H1 (cell line): ENCODE measurements around the gene C20orf202. TPM values are rescaled to one million over a fixed set of nuclear protein-coding genes. Genes with fewer than 3 reads are reported as not detected.

Experiments used
- CTCF ChIA-PET: fragments of 300-600 bp; sonication (Branson Sonifier 250); formaldehyde crosslinking; loops from one replicate; lab custom pipeline; 2021; ENCODE audit not compliant: partially characterized antibody; lab: Charles Lee
- POLR2A ChIA-PET: fragments of 300-600 bp; sonication (Branson Sonifier 250); formaldehyde crosslinking; loops from one replicate; lab custom pipeline; 2021; ENCODE audit warnings: inconsistent platforms; ENCODE audit not compliant: partially characterized antibody; lab: Charles Lee
- DNase-seq, 2 experiments: peaks; one replicate each; pipeline versions ENCODE4 v3.0.0 to v3.0.0-alpha.2; 2010 to 2022; ENCODE audit warnings: low spot score in 2 of 2, low read depth in 1 of 2, mixed read lengths in 1 of 2
- FAIRE-seq: peaks from 2 replicates; lab custom pipeline; 2011; peaks lifted over from hg19 to GRCh38; lab: Jason Lieb, UNC
- H2AFZ ChIP-seq: 2 replicates; pipeline ENCODE4 v1.8.1; 2012; ENCODE audit warnings: low read length, inconsistent platforms
- H2AK5ac ChIP-seq: 2 replicates; pipeline ENCODE4 v1.6.1; 2013; ENCODE audit warnings: low read depth, low read length
- H2BK120ac ChIP-seq: replicated peaks from 2 replicates; pipeline ENCODE3; 2013; ENCODE audit warnings: low read depth, low read length, inconsistent platforms
- H2BK12ac ChIP-seq: 2 replicates; pipeline ENCODE4 v1.6.1; 2013; ENCODE audit warnings: low read depth, low read length
- H2BK15ac ChIP-seq: 2 replicates; pipeline ENCODE4 v1.6.1; 2013; ENCODE audit warnings: low read length
- H2BK20ac ChIP-seq: 2 replicates; pipeline ENCODE4 v1.6.1; 2013; ENCODE audit warnings: low read length
- H2BK5ac ChIP-seq: 2 replicates; pipeline ENCODE4 v1.6.1; 2013; ENCODE audit warnings: low read depth, low read length
- H3K14ac ChIP-seq: 2 replicates; pipeline ENCODE4 v1.6.1; 2013; ENCODE audit warnings: inconsistent platforms; ENCODE audit not compliant: insufficient read length
- H3K18ac ChIP-seq: 2 replicates; pipeline ENCODE4 v1.6.1; 2013; ENCODE audit warnings: low read length; ENCODE audit errors: extremely low read depth
- H3K23ac ChIP-seq: 2 replicates; pipeline ENCODE4 v1.6.1; 2013; ENCODE audit warnings: inconsistent platforms; ENCODE audit not compliant: insufficient read length
- H3K23me2 ChIP-seq: 2 replicates; pipeline ENCODE4 v1.6.1; 2013; ENCODE audit warnings: low read depth, low read length
- H3K27ac ChIP-seq: 2 replicates; pipeline ENCODE4 v1.6.1; 2011; ENCODE audit warnings: low read depth, low read length, inconsistent platforms
- H3K27me3 ChIP-seq, 4 experiments: replicated peaks in 1 of 4; 1 replicate in 1 of 4; 2 replicates in 3 of 4; pipeline versions ENCODE4 v1.6.1 to v1.8.1; 2011 to 2013; ENCODE audit warnings: low read length in 3 of 4, mild to moderate bottlenecking in 3 of 4, inconsistent platforms in 2 of 4, mixed read lengths in 2 of 4, moderate library complexity in 1 of 4; ENCODE audit not compliant: control insufficient read depth in 3 of 4, insufficient read depth in 3 of 4; ENCODE audit errors: extremely low read depth in 1 of 4
- H3K36me3 ChIP-seq, 4 experiments: 2 replicates each; pipeline versions ENCODE4 v1.6.1 to v1.8.1; 2011 to 2013; ENCODE audit warnings: mild to moderate bottlenecking in 4 of 4, low read length in 3 of 4, moderate library complexity in 2 of 4, control low read depth in 1 of 4, inconsistent platforms in 1 of 4; ENCODE audit not compliant: insufficient read depth in 4 of 4, control insufficient read depth in 2 of 4
- H3K4ac ChIP-seq: replicated peaks from 2 replicates; pipeline ENCODE3; 2013; ENCODE audit warnings: low read length, low read depth, mixed read lengths, inconsistent platforms; ENCODE audit not compliant: insufficient read length
- H3K4me1 ChIP-seq, 4 experiments: replicated peaks in 1 of 4; 1 replicate in 1 of 4; 2 replicates in 3 of 4; pipeline versions ENCODE4 v1.6.1 to v1.8.1; 2011 to 2013; ENCODE audit warnings: low read length in 3 of 4, inconsistent platforms in 2 of 4, mixed read lengths in 1 of 4; ENCODE audit not compliant: insufficient read depth in 4 of 4, control insufficient read depth in 3 of 4
- H3K4me2 ChIP-seq, 2 experiments: 2 replicates each; pipeline versions ENCODE4 v1.6.1 to v1.8.1; 2011 to 2013; ENCODE audit warnings: low read depth in 2 of 2, low read length in 2 of 2, control low read depth in 1 of 2, inconsistent platforms in 1 of 2, mild to moderate bottlenecking in 1 of 2; ENCODE audit not compliant: insufficient read depth in 1 of 2
- H3K4me3 ChIP-seq, 4 experiments: fragments of 200-600, 300-600 bp in 1 of 4; sonication (generic), shearing (Covaris generic), sonication (Bioruptor Twin) in 1 of 4; 2 replicates each; pipeline versions ENCODE4 v1.5.1 to v1.8.1; 2011 to 2016; ENCODE audit warnings: low read length in 4 of 4, low read depth in 3 of 4, control low read depth in 2 of 4, inconsistent platforms in 2 of 4, mild to moderate bottlenecking in 2 of 4, mixed read lengths in 1 of 4, moderate library complexity in 1 of 4; ENCODE audit not compliant: insufficient read depth in 2 of 4; ENCODE audit errors: extremely low read depth in 1 of 4
- H3K56ac ChIP-seq: replicated peaks from 2 replicates; pipeline ENCODE3; 2013; ENCODE audit warnings: low read depth, mild to moderate bottlenecking, mixed read lengths, low read length, inconsistent platforms; ENCODE audit not compliant: insufficient read length
- H3K79me1 ChIP-seq: 2 replicates; pipeline ENCODE4 v1.6.1; 2013; ENCODE audit warnings: low read depth, low read length, control low read depth
- H3K79me2 ChIP-seq, 2 experiments: 2 replicates each; pipeline versions ENCODE4 v1.6.1 to v1.8.1; 2012 to 2013; ENCODE audit warnings: low read length in 2 of 2, mild to moderate bottlenecking in 2 of 2, inconsistent platforms in 1 of 2; ENCODE audit not compliant: insufficient read depth in 2 of 2, control insufficient read depth in 1 of 2
- H3K9ac ChIP-seq, 4 experiments: replicated peaks in 1 of 4; 1 replicate in 1 of 4; 2 replicates in 3 of 4; pipeline versions ENCODE4 v1.6.1 to v1.8.1; 2011 to 2013; ENCODE audit warnings: low read depth in 3 of 4, low read length in 3 of 4, control low read depth in 2 of 4, mild to moderate bottlenecking in 2 of 4, moderate library complexity in 2 of 4, inconsistent platforms in 1 of 4; ENCODE audit errors: extremely low read depth in 1 of 4
- H3K9me3 ChIP-seq, 2 experiments: 2 replicates each; pipeline versions ENCODE4 v1.6.1 to v1.8.1; 2012 to 2013; ENCODE audit warnings: mild to moderate bottlenecking in 2 of 2, moderate library complexity in 2 of 2, control low read depth in 1 of 2, inconsistent platforms in 1 of 2, low read depth in 1 of 2, low read length in 1 of 2, mixed read lengths in 1 of 2; ENCODE audit not compliant: insufficient read depth in 2 of 2
- H4K20me1 ChIP-seq, 2 experiments: replicated peaks in 1 of 2; 2 replicates each; pipeline versions ENCODE3 to v1.8.1; 2011 to 2013; ENCODE audit warnings: inconsistent platforms in 2 of 2, low read length in 2 of 2, mild to moderate bottlenecking in 1 of 2; ENCODE audit not compliant: insufficient read depth in 2 of 2, control insufficient read depth in 1 of 2
- H4K5ac ChIP-seq: 2 replicates; pipeline ENCODE4 v1.6.1; 2013; ENCODE audit warnings: low read length, low read depth, mixed read lengths, inconsistent platforms; ENCODE audit not compliant: insufficient read length
- H4K8ac ChIP-seq: 2 replicates; pipeline ENCODE4 v1.8.0; 2013; ENCODE audit warnings: mild to moderate bottlenecking, moderate library complexity, low read length, inconsistent platforms; ENCODE audit not compliant: insufficient read depth; ENCODE audit errors: extremely low read depth
- H4K91ac ChIP-seq: replicated peaks from 2 replicates; pipeline ENCODE3; 2013; ENCODE audit warnings: low read length, mixed read lengths, inconsistent platforms; ENCODE audit not compliant: insufficient read length
- BACH1 ChIP-seq: IDR thresholded peaks from 2 replicates; pipeline ENCODE4 v1.6.1; 2012; ENCODE audit warnings: low read length, improper control_type of control experiment
- FOSL1 ChIP-seq: IDR thresholded peaks from 2 replicates; pipeline ENCODE4 v1.6.1; 2011; ENCODE audit warnings: mild to moderate bottlenecking, low read depth, low read length, moderate library complexity; ENCODE audit not compliant: insufficient read depth
- GABPA ChIP-seq: IDR thresholded peaks from 2 replicates; pipeline ENCODE4 v1.6.1; 2011; ENCODE audit warnings: mild to moderate bottlenecking, low read length, moderate library complexity, borderline replicate concordance; ENCODE audit not compliant: insufficient read depth
- PHF8 ChIP-seq: fragments of 200-600 bp; sonication (generic); conservative IDR thresholded peaks from 2 replicates; pipeline ENCODE4 v1.7.1; 2012; ENCODE audit warnings: low read depth, mild to moderate bottlenecking, inconsistent platforms, low read length, moderate library complexity
- RBBP5 ChIP-seq: IDR thresholded peaks from 2 replicates; pipeline ENCODE4 v1.7.1; 2012; ENCODE audit warnings: low read depth, mild to moderate bottlenecking, inconsistent platforms, low read length, moderate library complexity, borderline replicate concordance
- RXRA ChIP-seq: IDR thresholded peaks from 2 replicates; pipeline ENCODE4 v1.6.1; 2011; ENCODE audit warnings: low read depth, mild to moderate bottlenecking, low read length, moderate library complexity; ENCODE audit not compliant: insufficient read depth
- SP2 ChIP-seq: IDR thresholded peaks from 2 replicates; pipeline ENCODE4 v1.6.1; 2012; ENCODE audit warnings: mild to moderate bottlenecking, low read length, inconsistent platforms
- TBP ChIP-seq: IDR thresholded peaks from 2 replicates; pipeline ENCODE4 v1.6.1; 2011; ENCODE audit warnings: low read depth, low read length, improper control_type of control experiment
- YY1 ChIP-seq: IDR thresholded peaks from 2 replicates; pipeline ENCODE4 v1.6.1; 2011; ENCODE audit warnings: low read depth, mild to moderate bottlenecking, low read length
- ZNF274 ChIP-seq: IDR thresholded peaks from 2 replicates; pipeline ENCODE4 v1.7.0; 2012; ENCODE audit warnings: low read length, borderline replicate concordance; ENCODE audit errors: extremely low read depth
- WGBS, 2 experiments: shearing (Covaris generic) in 1 of 2; methylation state at CpG; one replicate each; pipeline versions ENCODE4 v1.1.6 to v1.1.7; 2013 to 2015; ENCODE audit warnings: low lambda C conversion rate in 2 of 2, mixed read lengths in 2 of 2, inconsistent platforms in 1 of 2, low coverage in 1 of 2, missing lambda C conversion rate in 1 of 2; ENCODE audit not compliant: insufficient replicate concordance in 2 of 2, insufficient coverage in 1 of 2, insufficient read length in 1 of 2; ENCODE audit errors: extremely low coverage in 1 of 2, missing lambda C conversion rate in 1 of 2; 5-methylcytosine and 5-hydroxymethylcytosine counted together
- polyA plus RNA-seq, 7 experiments: library from polyadenylated mRNA; depleted of rRNA in 3 of 7; stranded (reverse) in 5 of 7; unstranded in 2 of 7; fragments of >200 nt in 5 of 7; fragments of 200-250 nt in 2 of 7; gene quantifications; 1 replicate in 5 of 7; 2 replicates in 1 of 7; 4 replicates in 1 of 7; pipeline versions ENCODE4 v1.2.1 to v1.2.3, GENCODE V29; 2011 to 2013; ENCODE audit warnings: missing spikeins in 2 of 7, mixed read lengths in 2 of 7
- total RNA-seq: library from RNA; stranded (reverse); fragmentation: NEBNext Ultra II Directional; extraction: Animal tissue kit (Norgen Biotek cat#: 25700); gene quantifications from 2 replicates; pipeline ENCODE4 v1.2.1, GENCODE V29; 2021

C20orf202 gene
- total and polyA plus RNA-seq, 2 of the 8 experiments (the other 6 are each of a cell fraction or from before 2014, with no cell fraction given): 0.12 TPM; not detected in 1

DNA sequence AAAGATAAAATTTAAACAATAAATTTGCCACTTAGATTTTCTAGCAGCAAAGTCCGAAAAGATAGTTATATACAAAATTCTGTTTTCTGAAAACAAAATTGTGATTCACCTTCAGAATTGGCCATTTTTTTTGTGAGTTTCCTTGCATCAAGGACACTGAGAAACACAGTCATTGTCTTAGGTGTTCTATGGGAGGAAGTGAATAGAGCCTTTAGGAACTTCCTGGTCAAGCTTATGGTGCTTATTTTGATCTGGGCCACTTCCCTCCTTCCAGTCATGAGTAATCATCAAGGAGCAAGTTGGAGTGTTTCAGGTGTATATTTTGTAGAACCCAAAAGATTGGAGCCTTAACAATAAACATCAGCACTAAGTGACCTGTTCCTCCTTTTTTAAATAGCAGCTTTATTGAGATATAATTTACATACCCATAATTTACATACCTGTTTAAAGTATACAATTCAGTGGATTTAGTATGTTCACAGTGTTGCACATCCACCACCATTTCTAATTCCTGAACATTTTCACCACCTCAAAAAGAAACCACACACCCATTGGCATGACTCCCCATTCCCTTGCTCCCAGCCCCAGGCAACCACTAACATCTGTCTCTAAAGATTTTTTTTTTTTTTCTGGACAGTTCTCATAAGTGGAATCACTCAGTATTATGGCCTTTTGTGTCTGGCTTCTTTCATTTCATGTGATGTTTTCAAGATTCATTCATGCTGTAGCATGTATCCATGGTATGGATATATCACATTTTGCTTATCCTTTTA lies 36.1 kb upstream of the C20orf202 start:
- Histone ChIP-seq H3K18ac (no peak overlapping the region), H2BK15ac (no peak overlapping the region), H3K14ac (no peak overlapping the region), H3K9me3 (no peaks in the 10 kb centered on the region), H4K8ac (no peak overlapping the region), H3K4me1 (no peaks in the 10 kb centered on the region), H3K4ac (no peak overlapping the region), H2BK12ac (no peak overlapping the region), H3K79me1 (peaks cover 2% of the 10 kb centered on the region), H2BK20ac (no peak overlapping the region), H3K27me3 (no peaks in the 10 kb centered on the region), H3K79me2 (no peaks in the 10 kb centered on the region), H4K91ac (no peak overlapping the region), H2AK5ac (no peak overlapping the region), H3K23ac (no peak overlapping the region), H4K5ac (no peak overlapping the region), H3K9ac (no peak overlapping the region), H3K23me2 (no peaks in the 10 kb centered on the region), H3K27ac (no peak overlapping the region), H2AFZ (no peak overlapping the region), H3K56ac (no peak overlapping the region), H2BK120ac (no peak overlapping the region), H4K20me1 (peaks cover 3 to 20% of the 10 kb centered on the region in 2 experiments), H2BK5ac (no peak overlapping the region), H3K4me2 (no peak overlapping the region), H3K4me3 (no peak overlapping the region), H3K36me3 (peaks cover 14 to 48% (median 46%) of the 10 kb centered on the region in 4 experiments; a peak in 7 of 8 replicates)
- CTCF ChIA-PET: no interaction called here
- TF ChIP-seq ZNF274 (no peak), FOSL1 (no peak), SP2 (no peak), YY1 (no peak), TBP (no peak), RXRA (no peak), BACH1 (no peak), PHF8 (no peak), GABPA (no peak), RBBP5 (no peak)
- POLR2A ChIA-PET: no interaction called here
- FAIRE-seq: no peak
- WGBS, 2 experiments: 87% methylated on average over 1 of the region's 1 CpG; no CpG with 5 or more reads in 1 of the 2 experiments
- no peak for DNase-seq
